G401 (cell line): ENCODE data around the gene EDEM1. TPM values are rescaled to one million over a fixed set of nuclear protein-coding genes. Genes with fewer than 3 reads are reported as not detected.
"Not testable (repeated sequence)": the region's sequence is repeated elsewhere in the genome, so short reads cannot be mapped to it uniquely, and the experiment has no call there.

ENCODE experiments used
- DNase-seq: peaks from one replicate; pipeline ENCODE4 v3.0.0-alpha.2; 2015; ENCODE audit warnings: low spot score
- in situ Hi-C: cut with HindIII; loops from 2 replicates; pipeline ENCODE4 v1.10.0; 2016; ENCODE audit warnings: low sequenced_read_pairs, mixed read lengths
- total RNA-seq: library from RNA; depleted of rRNA; stranded (reverse); fragments of >200 nt; shearing (Covaris generic); gene quantifications from 2 replicates; pipeline ENCODE4 v1.2.3, GENCODE V29; 2014

Gene EDEM1
- total RNA-seq, 1 experiment from 2014 or later: 12.6 TPM

GRCh38 chr3:5222283-5223005 is 34.9 kb downstream of the EDEM1 start:
- no peak for DNase-seq
- in situ Hi-C loops: no loop called here

GRCh38 chr3:5226783-5227182 is 39.3 kb downstream of the EDEM1 start:
- DNase-seq: peak; percentile 14
- in situ Hi-C loops: no loop called here

GRCh38 chr3:5227812-5228211 is 40.3 kb downstream of the EDEM1 start:
- DNase-seq: no peak
- in situ Hi-C loops: no loop called here

GRCh38 chr3:5229414-5229813 is 41.9 kb downstream of the EDEM1 start:
- no peak for DNase-seq
- in situ Hi-C loops: no loop called here

- peak; percentile 53 for DNase-seq
These were observed 43.6 kb downstream of the EDEM1 start for GRCh38 chr3:5231074-5231473.

GRCh38 chr3:5231487-5231886 is 44.0 kb downstream of the EDEM1 start:
- in situ Hi-C loops: no loop called here

More at GRCh38 chr3:5231074-5231473, 43.6 kb downstream of the EDEM1 start:
- in situ Hi-C loops: no loop called here

GRCh38 chr3:5232570-5232969 is 45.1 kb downstream of the EDEM1 start:
- in situ Hi-C loops: no loop called here
- no peak for DNase-seq

More at GRCh38 chr3:5231487-5231886, 44.0 kb downstream of the EDEM1 start:
- DNase-seq: peak; percentile 38

GRCh38 chr3:5233026-5233425 is 45.5 kb downstream of the EDEM1 start:
- in situ Hi-C loops: no loop called here
- no peak for DNase-seq

- in situ Hi-C loops: no loop called here
- no peak for DNase-seq
These were observed 48.1 kb downstream of the EDEM1 start for GRCh38 chr3:5235655-5236054.

GRCh38 chr3:5238545-5238944 is 51.0 kb downstream of the EDEM1 start:
- in situ Hi-C loops: no loop called here
- DNase-seq: no peak

- DNase-seq: no peak
- in situ Hi-C loops: no loop called here
These were observed 52.1 kb downstream of the EDEM1 start for GRCh38 chr3:5239602-5240001.

- in situ Hi-C loops: no loop called here
- no peak for DNase-seq
These were observed 53.2 kb downstream of the EDEM1 start for GRCh38 chr3:5240740-5241139.

- DNase-seq, in situ Hi-C loops: not testable (repeated sequence)
These were observed 55.3 kb downstream of the EDEM1 start for GRCh38 chr3:5242785-5243184.

- DNase-seq: no peak
- in situ Hi-C loops: no loop called here
These were observed 58.4 kb downstream of the EDEM1 start for GRCh38 chr3:5245927-5246326.

- no peak for DNase-seq
- in situ Hi-C loops: no loop called here
These were observed 61.3 kb downstream of the EDEM1 start for GRCh38 chr3:5248822-5249221.

GRCh38 chr3:5250467-5251195 is 63.1 kb downstream of the EDEM1 start:
- in situ Hi-C loops: no loop called here
- peak; percentile 10 for DNase-seq

- in situ Hi-C loops: no loop called here
- DNase-seq: no peak
These were observed 63.7 kb downstream of the EDEM1 start for GRCh38 chr3:5251196-5251583.

GRCh38 chr3:5252131-5252530 is 64.6 kb downstream of the EDEM1 start:
- no peak for DNase-seq
- in situ Hi-C loops: no loop called here

GRCh38 chr3:5254281-5255048 is 67.0 kb downstream of the EDEM1 start:
- in situ Hi-C loops: no loop called here
- DNase-seq: no peak
